ENCODE results near the gene SYCP2L. TPM values are rescaled to one million over a fixed set of nuclear protein-coding genes. Genes with fewer than 3 reads are reported as not detected.

The SYCP2L gene
- total and polyA plus RNA-seq, 2 experiments from 2014 or later, result 10.5 to 11.0 TPM

- no peak for ATAC-seq
- peaks cover 3% of the 10 kb centered on the region for H3K27me3 Mint-ChIP-seq (ENCODE audit: insufficient read depth, low read depth, poor library complexity)
- no peaks in the 10 kb centered on the region for H3K4me1 ChIP-seq (ENCODE audit: insufficient read depth)
Observed at GRCh38 chr6:11002176-11002575, 115.3 kb downstream of the SYCP2L start.

More at GRCh38 chr6:11002176-11002575, 115.3 kb downstream of the SYCP2L start:
- H3K36me3 ChIP-seq (ENCODE audit: insufficient read depth), result no peaks in the 10 kb centered on the region
- Mint-ChIP-seq H3K36me3 (ENCODE audit: low read depth) (no peaks in the 10 kb centered on the region), H3K9me3 (no peaks in the 10 kb centered on the region), H3K4me1 (peaks cover 12% of the 10 kb centered on the region; the same call in 2 of the 3 replicates), H3K27ac (no peak overlapping the region), H3K4me3 (no peak overlapping the region)
- H3K4me2 ChIP-seq, result no peak overlapping the region
- no peak overlapping the region for H3K27ac ChIP-seq (ENCODE audit: low read depth)
- H4K20me1 ChIP-seq (replicated peaks; ENCODE audit: insufficient read depth), result no peaks in the 10 kb centered on the region
- H3K4me3 ChIP-seq, result no peak overlapping the region
- H3K79me2 ChIP-seq (replicated peaks; ENCODE audit: insufficient read depth), result no peaks in the 10 kb centered on the region
- TF ChIP-seq STAT1 (IDR thresholded peaks at IDR 0.05; ENCODE audit: unreplicated experiment) (no peak), ZNF114 (CRISPR knock-in tag; IDR thresholded peaks at IDR 0.05) (no peak), EZH2phosphoT487 (IDR thresholded peaks at IDR 0.05; ENCODE audit: unreplicated experiment) (no peak), ZNF462 (CRISPR knock-in tag; IDR thresholded peaks at IDR 0.05) (no peak), EZH2 (IDR thresholded peaks at IDR 0.05; ENCODE audit: low read depth, unreplicated experiment) (no peak), ZNF331 (CRISPR knock-in tag; IDR thresholded peaks at IDR 0.05; ENCODE audit: low read depth) (no peak), POLR2AphosphoS5 (IDR thresholded peaks at IDR 0.05; ENCODE audit: low read depth) (no peak), REST (IDR thresholded peaks at IDR 0.05; ENCODE audit: unreplicated experiment) (no peak), NANOG (IDR thresholded peaks at IDR 0.05; ENCODE audit: borderline replicate concordance) (no peak), JUNB (IDR thresholded peaks at IDR 0.05; ENCODE audit: unreplicated experiment) (no peak), CREB1 (CRISPR knock-in tag; IDR thresholded peaks at IDR 0.05; ENCODE audit: low read depth) (no peak), ETS1 (IDR thresholded peaks at IDR 0.05) (no peak)
- TF ChIP-seq, protein P1, sequence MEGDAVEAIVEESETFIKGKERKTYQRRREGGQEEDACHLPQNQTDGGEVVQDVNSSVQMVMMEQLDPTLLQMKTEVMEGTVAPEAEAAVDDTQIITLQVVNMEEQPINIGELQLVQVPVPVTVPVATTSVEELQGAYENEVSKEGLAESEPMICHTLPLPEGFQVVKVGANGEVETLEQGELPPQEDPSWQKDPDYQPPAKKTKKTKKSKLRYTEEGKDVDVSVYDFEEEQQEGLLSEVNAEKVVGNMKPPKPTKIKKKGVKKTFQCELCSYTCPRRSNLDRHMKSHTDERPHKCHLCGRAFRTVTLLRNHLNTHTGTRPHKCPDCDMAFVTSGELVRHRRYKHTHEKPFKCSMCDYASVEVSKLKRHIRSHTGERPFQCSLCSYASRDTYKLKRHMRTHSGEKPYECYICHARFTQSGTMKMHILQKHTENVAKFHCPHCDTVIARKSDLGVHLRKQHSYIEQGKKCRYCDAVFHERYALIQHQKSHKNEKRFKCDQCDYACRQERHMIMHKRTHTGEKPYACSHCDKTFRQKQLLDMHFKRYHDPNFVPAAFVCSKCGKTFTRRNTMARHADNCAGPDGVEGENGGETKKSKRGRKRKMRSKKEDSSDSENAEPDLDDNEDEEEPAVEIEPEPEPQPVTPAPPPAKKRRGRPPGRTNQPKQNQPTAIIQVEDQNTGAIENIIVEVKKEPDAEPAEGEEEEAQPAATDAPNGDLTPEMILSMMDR (conservative IDR thresholded peaks at IDR 0.05; ENCODE audit: low read depth in 2 of 2), result no peak
- no peak for DNase-seq (ENCODE audit: low spot score)
- H2AFZ ChIP-seq, result no peak overlapping the region
- no peaks in the 10 kb centered on the region for H3K27me3 ChIP-seq (ENCODE audit: insufficient read depth)
- no peaks in the 10 kb centered on the region for H3F3A ChIP-seq (replicated peaks; ENCODE audit: low read depth)
- H3K9me2 ChIP-seq (ENCODE audit: insufficient read depth), result no peaks in the 10 kb centered on the region
